HCT116 (cell line): ENCODE measurements around the gene CHD8.

ENCODE experiments used
- EZH2 ChIP-seq: fragments of 200-600 bp; sonication (generic); IDR thresholded peaks from 2 replicates; pipeline ENCODE4 v1.6.1; 2017; ENCODE audit warnings: antibody characterized with exemption, mixed run types
- TF ChIP-seq, protein P1 (sequence below), 3 experiments: fragments of 200-600 bp in 1 of 3; sonication (generic) in 1 of 3; IDR thresholded peaks in 2 of 3; conservative IDR thresholded peaks in 1 of 3; 2 replicates each; pipeline ENCODE4 v1.5.1; 2012 to 2017; ENCODE audit warnings: low read depth in 2 of 3, low read length in 2 of 3, antibody characterized with exemption in 1 of 3, borderline replicate concordance in 1 of 3, control low read depth in 1 of 3, mild to moderate bottlenecking in 1 of 3, mixed read lengths in 1 of 3, mixed run types in 1 of 3, moderate library complexity in 1 of 3; ENCODE audit not compliant: insufficient read depth in 1 of 3

DNA sequence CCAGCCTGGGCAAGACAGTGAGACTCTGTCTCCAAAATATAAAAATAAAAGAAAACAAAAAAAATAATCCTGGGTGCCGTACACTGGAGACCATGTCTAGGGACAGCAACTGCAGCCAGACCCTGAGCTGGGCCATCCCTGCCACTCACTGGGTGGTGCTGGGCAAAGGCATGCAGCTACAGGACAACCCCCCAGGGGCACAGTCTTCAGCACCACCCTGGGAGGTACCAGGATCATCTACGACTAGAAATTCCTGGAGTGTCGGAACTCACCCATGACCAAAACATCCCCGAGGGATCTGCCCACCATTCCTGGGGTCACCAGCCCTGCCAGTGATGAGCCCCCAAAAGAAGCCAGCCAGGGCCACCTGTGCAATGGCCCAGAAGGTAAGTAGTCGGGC lies 36.4 kb downstream of the CHD8 start:
- TF ChIP-seq EZH2: no peak
- TF ChIP-seq, protein P1, sequence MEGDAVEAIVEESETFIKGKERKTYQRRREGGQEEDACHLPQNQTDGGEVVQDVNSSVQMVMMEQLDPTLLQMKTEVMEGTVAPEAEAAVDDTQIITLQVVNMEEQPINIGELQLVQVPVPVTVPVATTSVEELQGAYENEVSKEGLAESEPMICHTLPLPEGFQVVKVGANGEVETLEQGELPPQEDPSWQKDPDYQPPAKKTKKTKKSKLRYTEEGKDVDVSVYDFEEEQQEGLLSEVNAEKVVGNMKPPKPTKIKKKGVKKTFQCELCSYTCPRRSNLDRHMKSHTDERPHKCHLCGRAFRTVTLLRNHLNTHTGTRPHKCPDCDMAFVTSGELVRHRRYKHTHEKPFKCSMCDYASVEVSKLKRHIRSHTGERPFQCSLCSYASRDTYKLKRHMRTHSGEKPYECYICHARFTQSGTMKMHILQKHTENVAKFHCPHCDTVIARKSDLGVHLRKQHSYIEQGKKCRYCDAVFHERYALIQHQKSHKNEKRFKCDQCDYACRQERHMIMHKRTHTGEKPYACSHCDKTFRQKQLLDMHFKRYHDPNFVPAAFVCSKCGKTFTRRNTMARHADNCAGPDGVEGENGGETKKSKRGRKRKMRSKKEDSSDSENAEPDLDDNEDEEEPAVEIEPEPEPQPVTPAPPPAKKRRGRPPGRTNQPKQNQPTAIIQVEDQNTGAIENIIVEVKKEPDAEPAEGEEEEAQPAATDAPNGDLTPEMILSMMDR (IDR thresholded peaks at IDR 0.05 in 2 of 3, conservative IDR thresholded peaks at IDR 0.05 in 1 of 3; ENCODE audit: borderline replicate concordance in 1 of 3, insufficient read depth in 1 of 3, low read depth in 2 of 3, low read length in 2 of 3): no peak
